GM12873 (cell line): ENCODE measurements around the gene CASP8.

ENCODE experiments used
- TF ChIP-seq, protein P1 (sequence below): IDR thresholded peaks from 2 replicates; pipeline ENCODE4 v1.5.1; 2012; ENCODE audit warnings: low read depth, mild to moderate bottlenecking, moderate library complexity, low read length, control low read depth; ENCODE audit not compliant: insufficient read depth; ENCODE audit errors: missing control alignments

Gene CASP8

DNA sequence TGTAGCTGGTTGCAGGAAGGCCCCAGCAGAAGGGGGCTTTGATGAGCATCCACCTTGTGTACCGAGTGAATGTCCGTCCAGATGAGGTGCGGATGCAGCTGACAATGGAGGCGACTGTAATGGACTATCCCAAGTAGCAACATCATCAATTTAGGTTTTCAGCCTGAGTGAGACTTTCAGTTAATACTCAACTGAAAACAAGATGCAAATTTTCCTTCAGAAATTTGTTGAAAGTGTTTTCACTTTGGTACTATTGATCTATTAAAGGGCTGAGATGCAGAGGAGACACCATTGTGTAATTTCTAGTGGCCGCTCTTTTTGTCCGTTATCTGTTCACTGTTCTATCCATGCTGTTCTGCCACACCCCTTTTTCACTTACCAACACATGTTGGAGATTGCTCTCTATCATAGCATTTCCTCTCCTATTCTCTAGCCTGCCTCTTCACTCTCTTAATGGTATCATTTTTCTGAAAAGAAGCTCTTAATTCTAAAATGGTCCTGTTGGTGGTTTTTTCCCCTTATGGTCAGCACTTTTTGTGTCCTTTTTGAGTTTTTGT lies 12.0 kb upstream of the CASP8 start:
- TF ChIP-seq, protein P1, sequence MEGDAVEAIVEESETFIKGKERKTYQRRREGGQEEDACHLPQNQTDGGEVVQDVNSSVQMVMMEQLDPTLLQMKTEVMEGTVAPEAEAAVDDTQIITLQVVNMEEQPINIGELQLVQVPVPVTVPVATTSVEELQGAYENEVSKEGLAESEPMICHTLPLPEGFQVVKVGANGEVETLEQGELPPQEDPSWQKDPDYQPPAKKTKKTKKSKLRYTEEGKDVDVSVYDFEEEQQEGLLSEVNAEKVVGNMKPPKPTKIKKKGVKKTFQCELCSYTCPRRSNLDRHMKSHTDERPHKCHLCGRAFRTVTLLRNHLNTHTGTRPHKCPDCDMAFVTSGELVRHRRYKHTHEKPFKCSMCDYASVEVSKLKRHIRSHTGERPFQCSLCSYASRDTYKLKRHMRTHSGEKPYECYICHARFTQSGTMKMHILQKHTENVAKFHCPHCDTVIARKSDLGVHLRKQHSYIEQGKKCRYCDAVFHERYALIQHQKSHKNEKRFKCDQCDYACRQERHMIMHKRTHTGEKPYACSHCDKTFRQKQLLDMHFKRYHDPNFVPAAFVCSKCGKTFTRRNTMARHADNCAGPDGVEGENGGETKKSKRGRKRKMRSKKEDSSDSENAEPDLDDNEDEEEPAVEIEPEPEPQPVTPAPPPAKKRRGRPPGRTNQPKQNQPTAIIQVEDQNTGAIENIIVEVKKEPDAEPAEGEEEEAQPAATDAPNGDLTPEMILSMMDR = no peak

DNA sequence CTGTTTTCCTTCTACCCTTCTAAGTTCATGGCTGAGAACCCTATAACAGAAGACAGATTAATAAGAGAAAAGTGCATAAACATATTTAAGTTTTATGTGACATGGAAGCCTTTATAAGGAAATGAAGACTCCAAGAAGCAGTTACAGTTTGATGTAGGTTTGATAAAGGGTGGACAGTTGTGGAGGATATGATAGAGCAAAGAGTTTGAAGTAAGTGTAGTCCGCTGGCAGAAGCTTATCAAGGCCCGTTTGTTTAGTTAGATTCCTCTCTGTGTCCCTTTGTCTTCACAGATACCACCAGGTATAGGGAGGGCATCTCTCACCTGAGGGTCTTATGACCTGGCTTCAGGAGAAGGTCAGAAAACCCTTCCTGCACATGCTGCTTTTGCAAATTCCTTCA lies 10.4 kb upstream of the CASP8 start:
- TF ChIP-seq, protein P1 = no peak

DNA sequence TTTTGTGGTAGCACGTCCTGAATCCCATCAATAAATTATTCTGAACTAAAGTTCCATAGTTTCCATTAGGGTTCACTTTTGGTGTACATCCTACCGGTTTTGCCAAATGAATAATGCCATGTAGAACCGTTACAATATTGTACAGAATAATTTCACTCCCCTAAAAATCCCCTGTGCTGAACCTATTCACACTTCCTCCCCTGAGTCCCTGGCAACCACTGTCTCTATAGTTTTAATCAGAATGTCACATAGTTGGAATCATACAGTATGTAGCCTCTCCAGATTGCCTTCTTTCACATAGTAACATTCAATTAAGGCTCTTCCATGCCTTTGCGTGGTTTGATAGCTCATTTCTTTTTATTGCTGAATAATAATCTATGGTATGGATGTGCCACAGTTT lies 9.6 kb upstream of the CASP8 start:
- TF ChIP-seq, protein P1 = no peak

DNA sequence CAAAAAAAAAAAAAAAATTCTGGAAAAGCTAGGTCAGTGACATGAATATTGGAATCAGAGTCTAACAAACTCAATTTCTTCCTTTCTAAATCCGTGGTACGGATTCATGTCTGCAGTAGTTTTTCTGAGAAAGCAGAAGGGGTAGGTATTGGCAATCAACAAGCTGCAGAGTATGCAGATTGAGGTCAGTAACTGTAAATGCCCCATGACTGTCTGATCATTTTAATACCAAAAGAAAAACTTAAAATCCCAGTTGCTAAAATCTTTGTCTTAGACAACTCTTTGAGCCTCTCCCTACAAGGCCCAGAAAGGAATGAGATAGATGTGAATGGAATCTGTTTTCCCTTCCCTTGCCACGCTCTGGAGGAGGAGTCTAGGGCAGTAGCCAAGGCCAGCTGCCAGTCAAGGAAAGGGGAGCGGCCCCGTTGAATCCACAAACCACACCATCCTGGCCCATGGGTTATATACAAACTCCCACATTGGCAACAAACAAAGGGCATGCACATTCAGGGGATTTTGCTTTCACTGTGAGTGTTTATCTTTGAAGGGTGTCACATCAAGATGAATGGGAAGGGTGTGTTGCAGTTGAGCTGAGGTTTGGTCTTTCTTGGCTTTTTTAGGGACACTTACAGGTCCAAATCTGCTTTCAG lies 6.1 kb upstream of the CASP8 start:
- TF ChIP-seq, protein P1 = no peak

DNA sequence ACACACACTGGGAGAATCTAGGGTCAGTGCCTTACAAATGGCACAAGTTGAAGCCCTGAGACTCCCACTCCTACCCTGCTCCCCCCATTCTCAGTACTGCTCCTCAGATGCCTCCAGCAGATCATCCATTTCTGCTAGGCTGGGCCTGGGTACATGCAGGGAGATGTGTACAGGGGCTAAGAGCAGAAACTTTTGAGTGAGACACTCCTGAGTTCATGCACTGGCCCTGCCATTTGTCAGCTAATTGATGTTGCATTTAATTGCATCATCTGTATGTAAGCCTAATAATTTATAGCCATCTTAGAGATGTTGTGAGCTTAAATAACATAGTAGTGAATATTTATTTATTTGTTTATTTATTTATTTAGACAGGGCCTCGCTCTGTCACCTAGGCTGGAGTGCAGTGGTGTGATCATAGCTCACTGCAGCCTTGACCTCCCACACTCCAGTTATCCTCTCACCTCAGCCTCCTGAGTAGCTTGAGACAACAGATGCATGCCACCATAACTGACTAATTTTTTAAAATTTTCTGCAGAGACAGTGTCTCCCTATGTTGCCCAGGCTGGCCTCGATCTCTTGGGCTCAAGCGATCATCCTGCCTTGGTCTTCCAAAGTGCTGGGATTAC lies 4.8 kb upstream of the CASP8 start:
- TF ChIP-seq, protein P1 = no peak

DNA sequence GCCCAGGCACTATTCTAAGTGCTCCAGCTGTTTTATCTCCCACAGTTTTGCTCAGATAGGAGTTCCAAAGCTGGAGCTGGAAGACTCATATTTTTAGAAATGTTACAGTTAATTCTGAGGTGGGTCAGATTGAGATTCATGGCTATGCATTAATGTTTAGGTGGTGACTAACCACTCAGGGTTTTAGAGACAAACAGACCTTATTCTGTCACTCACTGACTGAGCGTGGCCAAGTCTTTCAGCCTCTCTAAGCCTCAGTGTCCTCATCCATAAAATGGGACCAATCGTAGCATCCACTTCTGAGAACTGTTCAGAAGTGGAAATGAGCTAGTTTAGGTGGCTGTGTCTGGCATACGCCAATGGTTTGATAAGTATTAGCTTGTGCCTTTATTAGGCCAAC lies 4.3 kb upstream of the CASP8 start:
- TF ChIP-seq, protein P1 = no peak

DNA sequence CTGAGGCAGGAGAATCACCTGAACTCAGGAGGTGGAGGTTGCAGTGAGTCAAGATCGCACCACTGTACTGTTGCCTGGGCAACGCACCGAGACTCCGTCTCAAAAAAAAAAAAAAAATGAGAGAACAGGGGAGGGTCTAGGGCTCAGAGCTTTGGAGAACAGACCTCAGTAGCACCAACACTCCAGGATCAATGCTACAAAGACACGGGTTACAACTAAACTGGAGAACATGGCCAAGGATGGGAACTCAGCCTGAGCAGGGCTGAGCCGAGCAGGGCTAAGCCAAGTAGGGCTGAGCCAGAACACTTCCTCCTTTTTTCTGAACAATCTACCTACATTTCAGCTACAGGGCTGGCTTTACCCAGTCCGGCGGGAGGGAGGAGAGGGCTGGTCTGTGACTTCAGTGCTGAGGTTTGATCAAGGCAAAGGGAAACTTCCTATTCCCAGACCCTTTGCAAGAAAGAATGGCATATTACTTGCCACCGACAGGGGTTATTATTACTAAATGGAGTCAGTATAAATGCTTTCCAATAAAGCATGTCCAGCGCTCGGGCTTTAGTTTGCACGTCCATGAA lies 2.9 kb upstream of the CASP8 start:
- TF ChIP-seq, protein P1 = no peak
